ENCODE measurements around the gene ZNF678. TPM values are rescaled to one million over a fixed set of nuclear protein-coding genes. Genes with fewer than 3 reads are reported as not detected.
A peak's percentile ranks its signal among the peaks of the same experiment; 100 is the strongest.

ZNF678 gene
- polyA plus RNA-seq, 2 of the 4 experiments (the other 2 are of a cell fraction): 3.5 to 6.9 TPM

DNA sequence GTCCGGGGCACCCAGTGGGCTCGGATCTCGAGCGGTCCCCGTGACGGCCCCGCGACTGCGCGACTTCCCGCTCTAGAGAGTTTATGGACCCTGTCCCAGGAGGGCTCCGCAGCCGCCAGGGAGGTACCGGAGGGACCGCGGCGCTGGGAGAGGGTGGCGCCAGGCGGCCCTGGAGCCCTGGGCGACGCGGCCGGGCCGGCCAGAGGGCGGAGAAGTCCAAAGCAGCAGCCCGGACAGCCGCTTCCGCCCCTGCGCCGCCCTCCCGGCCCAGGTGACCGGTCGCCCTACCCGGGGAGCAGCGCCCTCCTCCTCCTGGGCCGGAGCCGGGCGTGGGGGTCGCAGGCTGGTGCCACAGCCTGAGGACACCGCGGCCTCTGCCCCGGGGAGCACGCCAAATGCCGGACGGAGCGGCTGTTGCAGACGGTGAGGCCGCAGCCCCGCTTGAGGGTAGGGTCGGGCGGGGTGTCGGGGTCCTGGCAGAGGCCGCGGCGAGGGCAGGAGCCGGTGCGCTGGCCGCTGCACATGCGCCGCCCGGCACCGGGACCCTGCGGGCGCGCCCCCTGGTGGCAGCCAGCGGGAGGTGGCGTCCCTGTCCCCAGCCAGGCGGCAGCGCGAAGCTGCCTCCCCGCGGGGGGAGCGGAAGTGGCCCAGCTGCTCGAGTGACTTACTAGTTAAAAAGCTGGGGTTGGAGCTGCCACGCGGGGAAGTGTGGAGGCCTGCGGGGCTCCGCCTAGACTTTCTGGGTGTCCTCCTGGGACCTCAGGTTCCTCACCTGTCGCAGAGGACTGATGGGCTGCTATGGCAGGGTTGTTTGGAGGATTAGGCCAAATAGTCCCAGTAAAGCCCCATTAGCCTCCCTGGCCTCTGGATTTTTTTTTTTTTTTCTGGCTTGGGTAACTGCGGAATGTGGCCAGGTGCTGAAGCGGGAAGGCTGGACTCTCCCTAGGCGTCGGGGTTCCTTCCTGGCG lies 20.9 kb upstream of the ZNF678 start (continued):
- TF ChIP-seq, protein P1, sequence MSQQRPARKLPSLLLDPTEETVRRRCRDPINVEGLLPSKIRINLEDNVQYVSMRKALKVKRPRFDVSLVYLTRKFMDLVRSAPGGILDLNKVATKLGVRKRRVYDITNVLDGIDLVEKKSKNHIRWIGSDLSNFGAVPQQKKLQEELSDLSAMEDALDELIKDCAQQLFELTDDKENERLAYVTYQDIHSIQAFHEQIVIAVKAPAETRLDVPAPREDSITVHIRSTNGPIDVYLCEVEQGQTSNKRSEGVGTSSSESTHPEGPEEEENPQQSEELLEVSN (IDR thresholded peaks at IDR 0.05; ENCODE audit: borderline replicate concordance, low read depth): peak; percentile 69
- TF ChIP-seq, protein P2, sequence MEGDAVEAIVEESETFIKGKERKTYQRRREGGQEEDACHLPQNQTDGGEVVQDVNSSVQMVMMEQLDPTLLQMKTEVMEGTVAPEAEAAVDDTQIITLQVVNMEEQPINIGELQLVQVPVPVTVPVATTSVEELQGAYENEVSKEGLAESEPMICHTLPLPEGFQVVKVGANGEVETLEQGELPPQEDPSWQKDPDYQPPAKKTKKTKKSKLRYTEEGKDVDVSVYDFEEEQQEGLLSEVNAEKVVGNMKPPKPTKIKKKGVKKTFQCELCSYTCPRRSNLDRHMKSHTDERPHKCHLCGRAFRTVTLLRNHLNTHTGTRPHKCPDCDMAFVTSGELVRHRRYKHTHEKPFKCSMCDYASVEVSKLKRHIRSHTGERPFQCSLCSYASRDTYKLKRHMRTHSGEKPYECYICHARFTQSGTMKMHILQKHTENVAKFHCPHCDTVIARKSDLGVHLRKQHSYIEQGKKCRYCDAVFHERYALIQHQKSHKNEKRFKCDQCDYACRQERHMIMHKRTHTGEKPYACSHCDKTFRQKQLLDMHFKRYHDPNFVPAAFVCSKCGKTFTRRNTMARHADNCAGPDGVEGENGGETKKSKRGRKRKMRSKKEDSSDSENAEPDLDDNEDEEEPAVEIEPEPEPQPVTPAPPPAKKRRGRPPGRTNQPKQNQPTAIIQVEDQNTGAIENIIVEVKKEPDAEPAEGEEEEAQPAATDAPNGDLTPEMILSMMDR (IDR thresholded peaks at IDR 0.05): peak; percentile 95
- peak; percentile 50 for TF ChIP-seq POLR2A (IDR thresholded peaks at IDR 0.05; ENCODE audit: low read length)
- peak; percentile 50; the same call in 1 of the 2 replicates for TF ChIP-seq HOXB5 (CRISPR knock-in tag; IDR thresholded peaks at IDR 0.05)

DNA sequence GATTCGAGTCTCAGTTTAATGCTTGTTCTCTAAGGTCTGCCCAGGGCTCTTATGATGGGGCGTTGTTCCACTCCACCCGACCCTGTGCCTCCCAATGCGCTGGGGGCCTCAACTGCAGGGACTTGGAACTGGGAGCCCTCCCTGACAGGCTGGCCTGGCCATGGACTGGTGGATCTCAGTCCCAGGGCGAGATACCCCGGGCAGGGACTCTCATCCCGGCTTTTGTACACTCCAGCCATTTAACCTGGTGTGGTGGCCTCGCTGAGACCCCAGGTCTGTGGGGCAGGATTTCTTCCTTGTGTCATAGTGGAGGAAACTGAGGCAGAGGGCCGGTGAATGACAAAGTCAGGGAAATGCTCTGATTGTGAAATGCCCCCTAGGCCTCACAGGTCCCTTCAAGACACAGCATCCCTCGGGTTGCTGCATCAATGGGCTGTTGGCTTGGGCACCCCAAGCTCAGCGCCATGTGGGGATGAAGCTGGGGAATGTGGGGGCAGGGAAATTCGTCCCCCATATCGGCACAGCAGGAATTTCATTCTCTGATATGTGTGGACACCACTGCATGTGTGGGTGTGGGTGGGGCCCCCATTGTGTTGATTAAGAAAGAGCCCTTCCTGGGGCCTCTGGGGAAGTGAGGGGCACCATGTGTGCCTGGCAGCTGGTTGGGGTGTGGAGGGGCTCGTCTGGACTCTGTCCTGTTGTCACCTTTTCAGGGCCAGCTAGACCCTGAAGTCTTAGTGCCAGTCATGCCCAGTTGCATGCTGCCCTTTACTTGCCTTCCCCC lies 19.9 kb upstream of the ZNF678 start:
- ChIA-PET CTCF (interaction anchor here (0.6 to 1.6 kb wide), 14 partner anchors 12 to 909 kb away, joined by 3 to 14 read pairs (median 4); partner anchors contain the start of gene ZNF678), POLR2A (interaction anchor here (0.6 kb wide), 1 partner anchor 21 kb away, joined by 3 read pairs; no protein-coding TSS in a partner anchor)
- FAIRE-seq (no peak), ATAC-seq (no peak), DNase-seq (ENCODE audit: low read depth in 1 of 2, low spot score in 1 of 2) (no peak)
- Histone ChIP-seq H3K4me3 (no peak overlapping the region), H3K4me2 (no peak overlapping the region), H3K9me3 (peaks cover 14% of the 10 kb centered on the region), H3K4me1 (0 out of 3 replicates have a peak, but pooled peaks cover 6% of the 10 kb centered on the region), H3K27ac (peak overlapping the region in 1 of 2 experiments; percentile 98; a peak in 4 of 6 replicates)
- 89% methylated on average over 14 of the region's 14 CpGs for WGBS (ENCODE audit: missing lambda C conversion rate)
- TF ChIP-seq KDM1A (IDR thresholded peaks at IDR 0.05; ENCODE audit: low read depth) (no peak), EHMT2 (IDR thresholded peaks at IDR 0.05; ENCODE audit: low read depth) (no peak), RFX5 (IDR thresholded peaks at IDR 0.05) (no peak), PHF8 (IDR thresholded peaks at IDR 0.05; ENCODE audit: borderline replicate concordance, low read depth) (no peak), ZSCAN20 (CRISPR knock-in tag; IDR thresholded peaks at IDR 0.05) (no peak), HOXB5 (CRISPR knock-in tag; IDR thresholded peaks at IDR 0.05) (no peak), HEYL (CRISPR knock-in tag; IDR thresholded peaks at IDR 0.05) (no peak), CBX8 (IDR thresholded peaks at IDR 0.05) (no peak), ZNF302 (CRISPR knock-in tag; IDR thresholded peaks at IDR 0.05) (no peak), GATA3 (IDR thresholded peaks at IDR 0.05; ENCODE audit: borderline replicate concordance) (no peak), TFCP2L1 (CRISPR knock-in tag; IDR thresholded peaks at IDR 0.05) (no peak)
- TF ChIP-seq, protein P1 (IDR thresholded peaks at IDR 0.05; ENCODE audit: borderline replicate concordance, low read depth): no peak
- TF ChIP-seq, protein P2 (IDR thresholded peaks at IDR 0.05): no peak
